ENCODE measurements around the gene MXD3.

GRCh38 chr5:177338251-177339106 is 26.8 kb upstream of the MXD3 start:
- no peak for TF ChIP-seq POLR2AphosphoS5 (IDR thresholded peaks at IDR 0.05; ENCODE audit: borderline replicate concordance, low read depth, low read length)
- TF ChIP-seq EZH2 (IDR thresholded peaks at IDR 0.05), result no peak
- TF ChIP-seq FOXP2 (optimal IDR thresholded peaks at IDR 0.05; ENCODE audit: control extremely low read depth, extremely low read length, insufficient read depth), result no peak
